NCI-H1436 treated with DMSO at 0.1 percent for 48 hours (cell line): ENCODE data around the gene GRK2.
A peak's percentile ranks its signal among the peaks of the same experiment; 100 is the strongest.
"Not testable (repeated sequence)": the region's sequence is repeated elsewhere in the genome, so short reads cannot be mapped to it uniquely, and the experiment has no call there.

Experiments
- DNase-seq: peaks from one replicate; lab custom pipeline; 2025; lab: John Stamatoyannopoulos, UW

Gene GRK2

GRCh38 chr11:67266449-67267187, at the start of gene GRK2:
Gene GRK2, plus strand, starts transcription at chr11:67266473. Its CDS starts 227 bp downstream, at chr11:67266700.
- no peak for DNase-seq

GRCh38 chr11:67227726-67228125, 38.5 kb upstream of the GRK2 start:
- no peak for DNase-seq

- DNase-seq, result no peak
Measured at GRCh38 chr11:67230406-67230805, 35.9 kb upstream of the GRK2 start.

DNA sequence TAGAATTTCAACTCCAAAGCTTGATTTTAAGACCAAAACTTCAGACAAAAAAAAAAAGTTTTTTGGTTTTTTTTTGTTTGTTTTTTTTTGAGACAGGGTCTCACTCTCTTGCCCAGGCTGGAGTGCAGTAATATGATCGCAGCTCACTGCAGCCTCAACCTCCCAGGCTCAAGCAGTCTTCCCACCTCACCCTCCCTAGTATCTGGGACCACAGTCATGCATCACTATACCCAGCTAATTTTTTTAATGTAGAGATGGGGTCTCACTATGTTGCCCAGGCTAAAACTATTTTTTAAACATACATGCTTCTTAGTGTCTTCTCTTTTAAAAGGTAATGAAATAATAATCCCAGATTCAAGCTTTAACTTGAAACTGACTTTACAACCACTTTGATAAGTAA, 35.4 kb upstream of the GRK2 start:
- DNase-seq, result no peak

DNA sequence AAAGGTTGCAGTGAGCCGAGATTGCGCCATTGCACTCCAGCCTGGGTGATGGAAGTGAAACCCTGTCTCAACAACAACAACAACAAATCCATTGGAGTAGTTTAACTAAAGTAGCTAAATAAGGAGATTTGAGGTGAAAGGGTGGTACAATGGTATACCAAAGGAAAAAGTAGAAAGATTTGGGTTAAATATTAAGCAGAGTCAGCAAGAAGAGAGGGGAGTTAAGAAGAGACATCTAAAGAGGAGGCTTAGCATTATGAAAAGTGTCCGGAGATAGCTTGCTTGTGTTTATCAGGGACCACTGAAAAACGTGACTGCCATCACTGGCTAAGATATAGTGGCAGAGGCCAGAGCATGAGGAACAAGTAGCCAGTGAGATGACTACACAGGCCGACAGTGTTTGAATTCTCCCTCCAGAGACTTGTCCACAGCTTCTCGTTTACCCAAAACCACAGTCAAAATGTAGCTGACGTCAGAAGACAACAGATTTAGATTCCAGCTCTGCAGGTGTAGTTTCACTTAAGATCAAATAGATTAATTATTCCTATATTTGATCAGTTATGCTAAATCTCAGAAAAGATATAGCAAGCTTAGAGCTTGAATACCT, 32.6 kb upstream of the GRK2 start:
- no peak for DNase-seq

GRCh38 chr11:67234571-67234970, 31.7 kb upstream of the GRK2 start:
- DNase-seq, result not testable (repeated sequence)

DNA sequence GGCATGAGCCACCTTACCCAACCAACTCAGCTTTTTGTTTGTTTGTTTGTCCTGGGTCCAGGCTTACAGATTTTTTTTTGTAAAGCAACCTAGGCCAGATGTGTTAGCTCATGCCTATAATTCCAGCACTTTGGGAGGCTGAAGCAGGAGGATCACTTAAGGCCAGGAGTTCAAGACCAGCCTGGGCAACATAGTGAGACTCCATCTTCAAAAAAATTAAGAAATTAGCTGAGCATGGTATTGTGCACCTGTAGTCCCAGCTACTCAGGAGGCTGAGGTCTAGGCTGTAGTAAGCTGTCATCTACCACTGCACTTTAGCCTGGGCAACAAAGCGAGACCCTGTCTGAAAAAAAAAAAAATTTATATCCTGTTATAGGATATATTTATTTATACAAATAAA, 28.7 kb upstream of the GRK2 start:
- no peak for DNase-seq

- no peak for DNase-seq
Measured at GRCh38 chr11:67238894-67239782, 27.1 kb upstream of the GRK2 start.

DNA sequence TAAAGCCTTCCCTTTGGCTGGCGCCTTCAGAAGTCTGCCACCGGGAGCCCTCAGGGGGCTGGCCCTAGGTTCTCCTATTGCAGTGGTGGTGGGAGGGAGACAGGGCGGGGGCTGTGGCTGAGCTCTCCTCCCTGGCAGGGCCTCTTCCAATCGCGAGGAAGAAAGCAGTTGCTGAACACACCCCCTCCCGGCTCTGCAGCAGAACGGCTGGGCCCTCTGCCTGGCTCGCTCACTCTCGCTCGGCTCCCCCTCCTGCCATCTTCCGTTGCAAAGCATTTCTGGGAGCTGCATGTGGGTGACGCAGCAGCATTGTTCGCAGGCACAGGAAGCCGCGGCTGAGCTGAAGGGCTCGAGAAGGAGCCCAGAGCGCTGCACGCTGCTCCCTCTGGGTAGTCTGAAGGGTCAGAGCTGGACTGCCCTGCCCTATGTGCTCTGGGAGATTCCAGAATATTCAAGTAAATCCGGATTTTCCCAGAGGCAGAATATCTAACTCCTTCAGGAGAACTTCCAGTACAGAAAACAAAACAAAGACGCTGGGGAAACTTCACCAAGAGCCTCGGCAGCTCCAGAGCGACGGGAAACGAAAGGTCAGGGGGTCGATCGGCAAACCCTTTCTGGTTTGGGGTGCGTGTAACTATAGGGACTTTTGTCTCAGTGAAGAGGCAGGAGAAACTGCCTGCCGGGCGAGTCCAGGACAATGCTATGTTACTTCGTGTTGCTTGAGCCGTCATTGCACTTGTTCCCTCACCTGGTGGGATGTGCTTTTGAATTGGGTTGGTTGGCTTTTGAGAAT, 26.3 kb upstream of the GRK2 start:
- DNase-seq, result peak; percentile 91

- no peak for DNase-seq
Measured at GRCh38 chr11:67240576-67241389, 25.5 kb upstream of the GRK2 start.

GRCh38 chr11:67242548-67242947, 23.7 kb upstream of the GRK2 start:
- no peak for DNase-seq

GRCh38 chr11:67243051-67243450, 23.2 kb upstream of the GRK2 start:
- no peak for DNase-seq

DNA sequence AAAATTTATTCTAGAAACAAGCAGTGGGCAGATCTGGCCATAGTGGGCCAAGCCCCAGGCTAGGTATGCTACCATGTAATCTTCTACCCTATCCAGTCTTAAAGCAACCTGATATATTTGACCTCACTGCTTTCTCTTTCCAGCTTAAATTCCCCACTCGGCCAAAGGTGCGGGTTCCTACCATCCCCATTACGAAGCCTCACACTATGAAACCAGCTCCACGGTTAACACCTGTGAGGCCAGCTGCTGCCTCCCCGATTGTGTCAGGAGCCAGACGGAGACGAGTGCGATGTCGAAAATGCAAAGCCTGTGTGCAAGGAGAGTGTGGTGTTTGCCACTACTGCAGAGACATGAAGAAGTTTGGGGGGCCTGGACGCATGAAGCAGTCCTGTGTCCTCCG, 21.2 kb upstream of the GRK2 start:
- no peak for DNase-seq

DNA sequence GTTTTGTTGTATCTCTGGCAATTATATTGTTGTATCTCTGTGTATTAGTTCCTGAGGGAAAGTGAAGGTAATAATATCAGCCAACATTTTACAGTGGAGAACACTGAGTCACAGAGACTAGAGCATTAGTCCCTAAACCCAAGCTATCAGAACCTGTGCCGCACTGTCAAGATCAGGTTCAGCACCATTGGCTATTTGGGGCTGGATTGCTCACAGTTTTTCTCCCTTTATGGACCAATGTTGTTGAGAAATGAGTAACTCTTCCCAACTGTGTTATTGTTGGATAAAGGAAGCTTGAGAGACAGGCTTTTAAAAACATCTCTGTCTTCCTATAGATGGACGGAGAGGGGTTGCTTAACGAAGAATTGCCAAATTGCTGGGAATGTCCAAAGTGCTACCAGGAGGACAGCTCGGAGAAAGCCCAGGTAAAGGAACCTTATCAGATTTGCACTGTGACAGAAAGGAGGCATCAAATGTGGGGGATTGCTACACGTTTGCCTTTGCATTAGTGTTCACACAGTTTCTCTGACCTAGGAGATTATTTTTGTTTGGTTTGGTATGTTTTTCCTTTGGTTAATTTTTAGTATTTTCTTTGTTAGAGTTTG, 18.2 kb upstream of the GRK2 start:
- no peak for DNase-seq

- no peak for DNase-seq
Measured at GRCh38 chr11:67248653-67249052, 17.6 kb upstream of the GRK2 start.

DNA sequence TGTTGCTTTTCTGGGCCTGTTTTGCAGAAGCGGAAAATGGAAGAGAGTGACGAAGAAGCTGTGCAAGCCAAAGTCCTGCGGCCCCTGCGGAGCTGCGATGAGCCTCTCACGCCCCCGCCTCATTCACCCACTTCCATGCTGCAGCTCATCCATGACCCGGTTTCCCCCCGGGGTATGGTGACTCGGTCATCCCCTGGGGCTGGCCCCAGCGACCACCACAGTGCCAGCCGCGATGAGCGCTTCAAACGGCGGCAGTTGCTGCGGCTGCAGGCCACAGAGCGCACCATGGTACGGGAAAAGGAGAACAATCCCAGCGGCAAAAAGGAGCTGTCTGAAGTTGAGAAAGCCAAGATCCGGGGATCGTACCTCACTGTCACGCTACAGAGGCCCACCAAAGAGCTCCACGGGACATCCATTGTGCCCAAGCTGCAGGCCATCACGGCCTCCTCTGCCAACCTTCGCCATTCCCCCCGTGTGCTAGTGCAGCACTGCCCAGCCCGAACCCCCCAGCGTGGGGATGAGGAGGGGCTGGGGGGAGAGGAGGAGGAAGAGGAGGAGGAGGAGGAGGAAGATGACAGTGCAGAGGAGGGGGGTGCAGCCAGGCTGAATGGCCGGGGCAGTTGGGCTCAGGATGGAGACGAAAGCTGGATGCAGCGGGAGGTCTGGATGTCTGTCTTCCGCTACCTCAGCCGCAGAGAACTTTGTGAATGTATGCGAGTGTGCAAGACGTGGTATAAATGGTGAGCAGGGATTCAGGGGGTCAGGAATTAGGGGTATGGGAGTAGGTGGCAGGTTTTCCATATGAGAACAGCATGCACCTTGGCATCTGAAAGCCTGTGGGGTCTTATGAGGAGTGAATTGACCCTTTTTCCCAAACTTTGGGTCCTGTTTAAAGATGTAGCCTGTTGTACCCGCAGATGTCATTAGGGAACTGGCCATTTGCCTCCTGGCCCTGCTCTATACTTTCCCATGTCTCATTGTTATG, 15.9 kb upstream of the GRK2 start:
- DNase-seq, result no peak

GRCh38 chr11:67251841-67252240, 14.4 kb upstream of the GRK2 start:
- DNase-seq, result no peak

GRCh38 chr11:67252831-67253239, 13.4 kb upstream of the GRK2 start:
- DNase-seq, result no peak

DNA sequence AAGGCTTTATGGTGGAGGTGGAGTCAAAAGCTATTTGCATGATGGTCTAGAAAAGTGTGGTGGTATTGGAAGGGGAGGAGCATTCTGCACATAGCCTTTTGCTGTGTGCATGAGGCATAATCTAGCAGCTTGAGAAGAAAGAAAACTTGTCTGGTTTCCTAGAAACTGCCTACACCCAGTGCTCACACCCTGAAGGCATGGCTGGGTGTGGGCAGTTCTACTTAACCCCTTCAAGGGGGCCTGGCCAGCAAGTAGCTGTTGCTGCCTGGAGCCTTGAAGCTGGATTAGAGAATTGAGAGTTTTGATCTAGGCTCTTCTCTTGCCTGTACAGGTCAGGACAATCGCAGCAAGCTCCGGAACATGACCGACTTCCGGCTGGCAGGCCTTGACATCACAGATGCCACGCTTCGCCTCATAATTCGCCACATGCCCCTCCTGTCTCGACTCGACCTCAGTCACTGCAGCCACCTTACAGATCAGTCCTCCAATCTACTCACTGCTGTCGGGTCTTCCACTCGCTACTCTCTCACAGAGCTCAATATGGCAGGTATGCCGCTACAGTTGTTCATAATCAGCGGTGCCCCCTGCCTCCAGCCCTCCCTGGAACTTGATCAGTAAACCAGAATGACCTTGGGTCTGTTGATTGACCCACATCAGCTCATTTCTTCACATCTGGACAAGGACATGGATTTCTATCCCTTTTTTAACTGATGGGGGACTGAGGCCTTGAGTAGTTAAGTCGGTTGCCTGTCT, 12.2 kb upstream of the GRK2 start:
- DNase-seq, result no peak
